COLO668 (cell line): ENCODE measurements around the gene EAF1.
"Not testable (repeated sequence)": the region's sequence is repeated elsewhere in the genome, so short reads cannot be mapped to it uniquely, and the experiment has no call there.

Experiments
- DNase-seq: peaks from one replicate; lab custom pipeline; 2025; ENCODE audit not compliant: unreplicated experiment; lab: John Stamatoyannopoulos, UW

Gene EAF1

GRCh38 chr3:15427182-15427880 lies at the start of gene EAF1, which contains the start of gene METTL6:
Gene EAF1 (plus strand): TSS chr3:15427598. CDS start chr3:15427780, 182 bp downstream.
Gene METTL6 (minus strand): TSS chr3:15427544. CDS start chr3:15426511, 1,033 bp downstream.
- DNase-seq: peak; percentile 77

- DNase-seq: peak; percentile 85
Measured at GRCh38 chr3:15377961-15378791, 49.2 kb upstream of the EAF1 start.

- DNase-seq: no peak
Measured at GRCh38 chr3:15380980-15381890, 46.2 kb upstream of the EAF1 start.

GRCh38 chr3:15382405-15382923 lies 44.9 kb upstream of the EAF1 start:
- no peak for DNase-seq

- DNase-seq: no peak
Measured at GRCh38 chr3:15384510-15385237, 42.7 kb upstream of the EAF1 start.

- not testable (repeated sequence) for DNase-seq
Measured at GRCh38 chr3:15385238-15385695, 42.1 kb upstream of the EAF1 start.

GRCh38 chr3:15385901-15386653 lies 41.3 kb upstream of the EAF1 start:
- no peak for DNase-seq

- not testable (repeated sequence) for DNase-seq
Measured at GRCh38 chr3:15386654-15386955, 40.8 kb upstream of the EAF1 start.

GRCh38 chr3:15387171-15387581 lies 40.2 kb upstream of the EAF1 start:
- DNase-seq: no peak

- no peak for DNase-seq
Measured at GRCh38 chr3:15387735-15388134, 39.7 kb upstream of the EAF1 start.

GRCh38 chr3:15388335-15388734 lies 39.1 kb upstream of the EAF1 start:
- not testable (repeated sequence) for DNase-seq

GRCh38 chr3:15390460-15390859 lies 36.9 kb upstream of the EAF1 start:
- DNase-seq: no peak

GRCh38 chr3:15391007-15391406 lies 36.4 kb upstream of the EAF1 start:
- DNase-seq: no peak

GRCh38 chr3:15393252-15393651 lies 34.1 kb upstream of the EAF1 start:
- DNase-seq: not testable (repeated sequence)

- DNase-seq: peak; percentile 2
Measured at GRCh38 chr3:15398731-15399133, 28.7 kb upstream of the EAF1 start.

GRCh38 chr3:15399970-15400369 lies 27.4 kb upstream of the EAF1 start:
- no peak for DNase-seq

GRCh38 chr3:15401936-15402335 lies 25.5 kb upstream of the EAF1 start:
- no peak for DNase-seq

GRCh38 chr3:15403495-15403894 lies 23.9 kb upstream of the EAF1 start:
- DNase-seq: no peak

- DNase-seq: no peak
Measured at GRCh38 chr3:15403965-15404364, 23.4 kb upstream of the EAF1 start.

GRCh38 chr3:15404767-15405166 lies 22.6 kb upstream of the EAF1 start:
- DNase-seq: no peak
